GM19324 (cell line): Measurements from ENCODE around the gene SUSD4.
"Not testable (repeated sequence)": the region's sequence is repeated elsewhere in the genome, so short reads cannot be mapped to it uniquely, and the experiment has no call there.

Experiments used
- ATAC-seq: cut with Tn5 transposase; IDR thresholded peaks from one replicate; pipeline ENCODE4 v1.9.1; 2021; ENCODE audit warnings: mild to moderate bottlenecking, moderate library complexity; ENCODE audit not compliant: unreplicated experiment, low FRiP score

The SUSD4 gene

DNA sequence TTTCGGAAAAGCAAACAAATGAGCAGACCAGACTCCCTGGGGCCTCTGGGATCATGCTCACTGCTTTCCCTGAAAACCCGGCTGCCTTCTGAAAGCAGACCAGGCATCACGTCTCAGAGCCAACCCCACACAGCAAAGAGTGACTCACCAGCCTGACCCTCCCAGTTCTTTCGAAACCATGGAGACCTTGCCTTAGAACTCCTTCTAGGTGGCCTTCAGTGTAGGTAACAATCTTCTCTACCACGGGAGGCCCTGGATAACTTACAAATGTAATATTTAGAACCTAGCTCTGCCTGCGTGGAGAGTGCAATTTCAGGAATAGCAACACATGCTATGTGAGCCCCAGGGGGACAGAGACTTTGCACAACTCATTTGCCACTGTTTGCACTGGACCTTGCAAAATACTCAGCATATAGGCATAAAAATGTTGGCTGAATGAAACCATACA lies 105.2 kb downstream of the SUSD4 start:
- no peak for ATAC-seq

DNA sequence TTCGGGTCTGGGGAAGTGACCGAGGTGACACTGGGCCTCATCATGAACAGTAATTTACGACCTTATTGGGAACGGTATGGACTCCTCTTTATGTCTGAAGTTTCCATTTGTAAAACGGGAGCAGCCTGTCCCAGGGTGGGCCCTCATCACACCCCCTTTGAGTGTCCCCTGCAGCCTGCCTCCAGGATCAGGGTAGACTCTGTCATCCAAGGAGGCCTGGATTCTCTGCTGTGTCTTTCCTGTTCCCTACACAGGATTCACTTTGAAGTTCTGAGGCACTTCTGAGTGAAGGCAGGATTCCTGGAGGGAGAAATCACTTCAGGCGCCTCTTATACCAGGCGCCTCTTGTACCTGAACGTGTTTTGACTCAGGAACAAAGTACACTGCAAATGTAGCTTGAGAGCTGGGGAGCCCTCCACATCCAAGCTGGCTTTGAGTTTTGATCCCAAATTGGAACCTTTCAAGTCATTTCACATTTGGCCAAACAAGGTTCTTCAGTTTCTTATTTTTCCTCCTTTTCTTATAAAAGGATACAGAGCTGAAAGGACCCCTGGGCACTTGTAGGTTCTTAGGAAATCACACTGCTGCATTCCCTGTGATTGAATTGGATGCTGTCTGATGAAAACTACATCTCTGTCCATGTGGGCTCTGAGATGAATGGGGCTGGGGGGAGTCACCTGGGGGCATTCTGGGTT lies 106.0 kb downstream of the SUSD4 start:
- no peak for ATAC-seq

DNA sequence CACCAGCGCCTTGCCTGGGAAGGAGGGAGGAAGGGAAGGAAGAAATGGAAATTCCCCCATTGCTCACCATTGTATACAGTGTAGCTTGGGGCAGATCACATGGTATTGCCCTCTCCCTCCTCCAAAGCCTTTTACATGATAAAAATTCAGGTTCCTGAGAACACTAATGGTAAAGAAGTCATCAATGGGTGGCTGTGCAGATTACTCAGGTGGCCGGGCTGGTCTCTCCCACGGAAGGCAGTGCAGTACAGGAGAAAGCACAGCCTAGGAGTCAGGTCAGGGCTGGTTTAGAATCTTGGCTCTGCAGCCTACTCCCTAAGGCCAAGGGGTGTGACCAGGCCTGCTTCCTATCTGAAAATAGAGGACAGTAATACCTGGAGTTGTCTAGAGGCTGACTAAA lies 107.9 kb downstream of the SUSD4 start:
- no peak for ATAC-seq

DNA sequence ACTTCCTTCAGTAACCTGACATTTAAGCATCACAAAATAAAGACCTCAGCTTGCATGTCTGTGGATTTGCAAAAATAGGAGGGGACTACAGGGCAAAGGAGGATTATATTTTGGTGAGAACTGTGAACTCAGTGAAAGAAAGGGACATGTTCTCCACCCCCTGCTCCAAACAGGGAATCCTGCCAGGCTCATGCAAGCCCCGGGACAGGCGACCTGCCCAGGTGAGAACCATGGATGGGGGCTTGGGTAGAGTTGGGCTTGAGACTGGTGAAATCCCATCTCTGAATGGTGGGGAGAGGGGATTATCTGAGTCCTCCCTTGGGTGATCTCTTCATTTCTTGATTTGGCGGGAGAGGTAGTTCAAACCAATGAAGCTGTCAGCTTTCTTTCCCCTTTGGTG lies 110.1 kb downstream of the SUSD4 start:
- no peak for ATAC-seq

DNA sequence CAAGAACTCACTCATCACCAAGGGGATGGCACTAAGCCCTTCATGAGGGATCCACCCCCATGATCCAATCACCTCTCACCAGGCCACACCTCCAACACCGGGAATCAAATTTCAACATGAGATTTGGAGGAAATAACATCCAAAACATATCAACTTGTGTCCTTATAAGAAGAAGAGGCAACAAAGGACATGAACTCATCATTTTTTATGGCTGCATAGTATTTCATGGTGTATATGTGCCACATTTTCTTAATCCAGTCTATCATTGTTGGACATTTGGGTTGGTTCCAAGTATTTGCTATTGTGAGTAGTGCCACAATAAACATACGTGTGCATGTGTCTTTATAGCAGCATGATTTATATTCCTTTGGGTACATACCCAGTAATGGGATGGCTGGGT lies 112.6 kb downstream of the SUSD4 start:
- not testable (repeated sequence) for ATAC-seq

DNA sequence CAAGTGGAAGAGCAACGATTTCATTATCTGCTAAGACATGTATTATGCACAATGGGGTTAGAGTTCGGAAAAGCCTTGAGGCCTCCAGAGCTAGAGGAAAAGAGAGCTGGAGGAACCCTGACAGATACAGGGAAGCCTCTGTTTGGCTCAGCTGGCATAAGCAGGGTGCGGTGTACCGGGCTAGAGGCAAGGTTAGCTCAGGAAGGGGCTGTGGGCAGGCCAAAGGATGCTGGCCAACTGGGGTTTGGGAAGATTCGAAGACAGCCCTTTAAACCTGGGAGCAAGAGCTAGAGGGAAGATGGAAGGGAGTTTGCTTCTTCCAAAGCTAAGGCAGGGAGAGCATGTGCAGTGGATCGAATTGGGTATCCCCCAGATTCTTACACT lies 113.4 kb downstream of the SUSD4 start:
- no peak for ATAC-seq

DNA sequence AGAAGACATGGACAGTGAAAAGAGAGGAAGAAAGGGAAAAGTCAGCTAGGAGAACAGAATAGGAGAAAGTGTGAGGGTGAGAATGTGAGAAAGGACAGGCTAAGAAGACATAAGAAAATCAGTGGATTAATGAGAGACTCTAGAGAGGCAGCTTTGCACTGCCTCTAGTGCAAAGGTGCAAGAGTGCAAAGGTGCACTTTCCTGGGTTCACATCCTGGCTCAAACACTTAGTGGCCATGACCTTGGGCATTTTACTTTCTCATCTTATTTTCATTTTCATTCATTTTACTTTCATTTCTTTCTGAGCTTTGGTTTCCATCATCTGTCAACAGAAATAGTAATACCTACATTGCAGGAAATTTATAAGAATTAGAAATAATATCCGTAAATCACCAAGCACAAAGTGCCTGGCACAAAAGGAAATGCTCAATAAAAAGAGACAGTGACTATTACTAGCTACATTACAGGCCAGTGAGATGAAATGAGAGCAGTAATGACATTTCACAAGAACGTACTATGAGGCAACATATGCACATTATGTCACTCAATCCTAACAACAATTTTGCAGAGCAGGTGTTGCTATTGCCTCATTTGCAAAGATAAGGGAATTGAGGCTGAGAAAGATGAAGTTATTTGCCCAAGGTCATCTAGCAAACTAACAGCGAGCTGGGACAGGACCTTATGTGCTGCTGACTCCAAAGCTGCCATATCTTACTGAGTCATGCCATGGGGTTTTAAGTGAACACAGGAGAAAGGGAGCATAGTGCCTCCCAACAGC lies 113.9 kb downstream of the SUSD4 start:
- ATAC-seq, result no peak

DNA sequence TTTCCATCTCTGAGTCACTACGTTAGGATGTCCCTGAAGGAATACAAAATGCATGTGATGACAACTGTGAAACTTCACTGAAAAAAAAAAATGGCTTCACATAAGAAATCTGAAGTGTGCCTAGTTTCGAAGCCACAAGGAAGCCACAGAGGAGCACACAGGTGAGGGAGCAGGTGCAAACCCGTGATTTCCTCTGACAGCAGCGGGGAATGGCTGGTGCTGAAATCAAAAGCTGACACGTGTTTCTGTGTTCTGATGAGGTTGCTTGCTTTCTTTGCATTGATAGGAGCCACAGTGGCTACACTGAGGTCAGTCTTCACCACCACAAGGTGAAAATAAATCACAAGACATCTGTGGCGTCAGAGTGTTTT lies 115.2 kb downstream of the SUSD4 start:
- no peak for ATAC-seq

DNA sequence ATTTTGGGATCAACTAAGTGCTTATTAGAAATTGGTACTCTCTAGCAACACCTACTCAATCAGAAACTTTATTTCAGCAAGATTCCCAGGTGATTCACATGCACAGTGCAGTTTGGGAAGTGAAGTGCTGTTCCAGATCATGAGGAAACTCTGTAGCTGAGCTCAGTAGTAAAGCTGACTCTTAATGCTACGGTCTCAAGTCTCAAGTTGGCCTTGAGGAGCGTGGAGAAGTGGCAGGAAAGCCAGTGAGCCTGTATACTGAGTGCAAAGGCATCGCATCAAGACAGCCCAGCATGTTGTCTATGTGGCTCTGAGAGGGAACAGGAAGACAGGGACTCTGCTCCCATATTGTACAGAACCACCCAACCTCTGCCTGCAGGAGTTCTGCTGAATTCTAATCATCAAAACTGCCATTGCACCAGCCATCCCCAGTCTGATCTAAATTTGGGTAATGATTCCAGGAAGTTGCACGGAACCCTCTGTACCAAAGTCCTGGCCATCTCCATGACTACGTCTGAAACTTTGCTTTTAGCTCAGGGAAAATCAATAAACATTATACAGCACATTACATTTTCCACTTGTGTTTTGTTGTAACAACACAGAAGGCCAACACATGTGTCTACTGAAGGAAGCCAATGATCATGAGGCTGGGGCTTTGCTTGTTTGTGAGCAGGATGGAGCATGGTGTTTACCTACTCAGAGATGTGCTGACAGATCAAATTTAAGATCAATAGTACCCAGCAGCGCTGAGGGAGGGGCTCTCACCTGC lies 115.8 kb downstream of the SUSD4 start:
- no peak for ATAC-seq

DNA sequence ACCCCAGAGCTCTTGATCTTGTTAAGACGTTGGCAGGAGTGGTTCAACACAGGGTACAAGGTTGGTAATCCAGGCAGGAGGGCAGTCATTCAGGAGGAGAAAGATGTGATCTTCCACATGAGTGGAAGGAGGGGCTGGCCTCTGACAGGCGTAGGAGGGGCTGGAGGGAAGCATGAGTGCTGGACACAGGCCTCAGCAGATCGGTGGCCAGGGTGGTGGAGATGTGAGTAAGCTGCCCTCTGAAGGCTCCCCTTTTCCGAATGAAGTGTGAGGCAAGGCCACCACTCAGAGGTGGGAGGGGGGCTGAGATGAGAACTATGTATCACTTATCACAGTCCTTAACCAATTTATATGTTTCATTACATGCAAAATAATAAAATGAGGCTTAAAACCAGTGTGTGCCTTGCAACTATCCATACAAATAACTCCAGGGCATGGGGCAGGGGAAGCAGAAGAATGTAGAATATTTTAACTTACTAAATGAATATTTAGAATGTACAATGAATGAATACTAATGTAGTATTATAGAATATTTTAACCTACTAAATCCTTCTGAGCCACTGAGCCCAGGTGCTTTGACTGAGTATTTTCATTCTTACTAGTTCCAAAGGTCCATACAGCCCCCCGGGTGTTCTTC lies 117.4 kb downstream of the SUSD4 start:
- no peak for ATAC-seq

DNA sequence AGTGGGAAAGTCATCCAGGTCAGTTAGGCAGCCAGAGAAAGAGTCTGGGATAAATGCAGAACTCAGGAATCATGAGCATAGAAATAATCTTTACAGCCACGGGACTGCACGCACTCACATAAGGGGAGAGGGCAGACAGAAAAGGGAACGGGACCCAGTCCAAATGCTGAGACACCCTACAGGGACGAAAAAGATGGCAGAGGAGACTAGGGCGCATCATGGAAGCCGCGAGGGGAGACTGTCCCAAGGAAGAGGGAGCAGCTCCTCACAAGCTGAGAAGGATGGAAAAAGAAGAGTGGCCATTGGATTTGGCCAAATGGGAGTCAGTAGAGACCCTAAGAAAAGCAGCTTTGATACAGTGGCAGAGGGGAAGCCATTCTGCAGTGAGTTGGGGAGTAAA lies 118.0 kb downstream of the SUSD4 start:
- no peak for ATAC-seq

DNA sequence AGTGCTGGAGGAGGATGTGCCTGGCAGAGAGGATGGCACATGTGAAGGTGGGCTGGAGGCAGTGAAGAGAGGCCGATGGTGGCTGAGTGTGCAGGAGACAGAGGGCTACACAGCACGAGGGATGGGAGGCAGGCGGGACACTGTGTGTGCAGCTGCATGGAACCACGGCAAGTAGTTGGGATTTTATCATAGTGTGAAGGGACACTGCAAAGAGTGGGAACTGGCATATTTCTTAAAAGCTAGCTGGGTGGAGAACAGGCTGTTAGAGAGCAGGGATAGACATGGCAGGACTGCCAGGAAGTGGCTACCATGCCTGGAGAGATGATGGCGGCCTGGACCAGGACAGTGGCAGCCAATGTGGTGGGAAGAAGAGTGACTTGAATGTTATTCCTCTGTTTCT lies 118.6 kb downstream of the SUSD4 start:
- no peak for ATAC-seq

DNA sequence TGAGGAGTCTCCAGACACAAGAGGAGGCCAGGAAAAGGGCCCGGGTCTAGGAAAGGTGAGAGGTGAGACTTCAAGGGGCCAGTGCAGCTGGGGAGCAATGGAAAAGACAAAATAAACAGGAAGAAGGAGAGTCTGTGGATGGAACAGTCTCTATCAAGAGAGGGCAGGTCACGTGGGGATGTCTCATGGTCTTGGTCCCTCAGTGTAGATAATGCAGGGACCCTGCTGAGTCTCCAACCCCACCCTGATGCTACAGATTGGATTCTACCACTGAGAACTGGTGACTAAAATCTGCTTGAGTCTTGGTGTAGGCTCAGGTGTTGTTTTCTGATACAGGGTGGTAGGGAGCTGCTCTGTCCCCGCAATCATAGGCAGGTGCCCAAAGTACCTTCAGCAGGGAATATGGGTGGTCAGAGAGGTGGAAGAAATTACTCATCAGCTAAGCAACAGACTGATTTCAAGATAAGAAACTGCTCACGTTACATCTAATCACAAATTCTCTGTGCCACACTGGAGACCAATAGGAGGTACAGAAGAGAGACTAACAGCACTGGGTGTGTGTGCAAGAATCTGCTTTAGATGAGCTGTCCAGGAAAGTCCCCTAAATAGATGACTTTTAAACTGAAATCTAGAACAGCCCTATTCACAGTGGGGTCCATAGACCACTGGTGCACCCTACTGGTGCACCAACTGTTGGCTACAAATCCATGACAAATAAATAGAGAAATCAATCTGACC lies 119.4 kb downstream of the SUSD4 start:
- no peak for ATAC-seq

DNA sequence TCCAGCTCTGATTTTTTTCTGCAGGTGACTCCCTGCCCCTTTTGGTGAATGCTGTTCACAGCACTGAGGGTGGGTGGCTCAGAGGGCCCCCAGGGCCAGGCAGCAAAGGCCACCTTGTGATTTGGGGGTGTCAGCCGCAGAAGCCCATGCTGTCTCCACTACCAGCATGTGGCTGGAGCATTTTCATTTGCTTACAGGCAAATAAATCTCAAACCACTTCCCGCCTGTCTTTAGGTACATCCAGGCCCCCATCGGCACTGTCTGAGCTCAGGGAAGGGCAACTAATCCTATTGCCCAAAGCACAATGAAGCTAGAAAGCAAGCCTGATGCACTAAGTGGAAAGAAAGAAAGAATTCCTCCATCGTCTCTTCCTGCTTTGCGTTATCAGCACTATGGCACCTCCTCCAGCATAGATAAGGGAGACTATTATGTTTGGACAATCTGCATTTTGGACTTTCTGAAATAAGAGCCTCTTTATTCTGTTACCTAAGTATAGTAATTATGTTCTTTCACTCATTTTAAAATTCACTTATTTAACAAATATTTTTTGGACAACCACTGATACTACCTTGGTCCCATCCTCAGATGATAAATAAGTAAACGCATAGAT lies 120.4 kb downstream of the SUSD4 start:
- ATAC-seq, result no peak

DNA sequence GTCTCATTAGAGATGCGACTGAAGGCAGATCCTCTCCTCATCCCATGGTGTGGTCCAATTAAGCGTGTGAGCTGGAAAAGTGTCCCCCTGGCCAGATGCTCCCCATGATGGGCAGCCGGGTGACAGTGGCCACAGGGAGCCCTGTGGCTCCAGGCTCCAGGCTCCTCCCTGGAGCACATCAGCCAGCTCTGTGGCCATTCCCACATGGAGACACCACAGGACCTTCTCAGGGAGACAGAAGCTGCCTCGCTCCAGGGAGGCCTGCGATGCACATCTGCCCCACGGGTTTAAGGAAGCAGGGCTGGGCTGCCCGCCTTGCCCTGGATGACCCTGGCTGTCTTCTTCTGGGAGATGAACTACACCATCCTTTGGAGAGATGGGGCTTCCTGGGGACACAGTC lies 121.0 kb downstream of the SUSD4 start:
- ATAC-seq, result no peak

DNA sequence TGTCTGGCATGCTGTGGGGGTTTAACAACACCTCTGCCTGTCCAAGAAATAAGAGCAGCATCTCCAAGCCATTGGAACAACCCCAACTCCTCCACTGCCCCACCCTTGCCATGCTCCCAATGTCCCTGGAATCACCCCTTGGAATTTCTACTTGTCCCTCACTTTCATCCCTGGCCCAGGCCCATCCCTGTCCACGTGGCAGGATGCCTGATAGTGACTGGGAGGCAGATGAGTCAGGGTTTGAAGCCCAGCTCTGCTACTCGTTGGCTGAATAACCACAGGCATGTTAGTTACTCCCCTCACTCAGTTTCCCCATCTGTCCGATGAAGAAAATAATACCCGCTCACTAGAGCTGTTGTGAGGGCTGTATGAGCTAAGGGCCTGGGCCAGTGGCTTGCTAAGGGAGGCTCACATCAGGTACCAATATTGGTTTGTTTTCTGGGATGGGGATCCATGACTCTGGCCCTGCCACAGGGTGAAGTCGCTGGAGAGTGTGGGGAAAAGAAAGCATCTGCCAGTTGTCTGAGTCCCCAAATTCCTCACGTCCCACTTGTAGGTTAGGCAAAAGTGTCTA lies 121.5 kb downstream of the SUSD4 start:
- no peak for ATAC-seq

DNA sequence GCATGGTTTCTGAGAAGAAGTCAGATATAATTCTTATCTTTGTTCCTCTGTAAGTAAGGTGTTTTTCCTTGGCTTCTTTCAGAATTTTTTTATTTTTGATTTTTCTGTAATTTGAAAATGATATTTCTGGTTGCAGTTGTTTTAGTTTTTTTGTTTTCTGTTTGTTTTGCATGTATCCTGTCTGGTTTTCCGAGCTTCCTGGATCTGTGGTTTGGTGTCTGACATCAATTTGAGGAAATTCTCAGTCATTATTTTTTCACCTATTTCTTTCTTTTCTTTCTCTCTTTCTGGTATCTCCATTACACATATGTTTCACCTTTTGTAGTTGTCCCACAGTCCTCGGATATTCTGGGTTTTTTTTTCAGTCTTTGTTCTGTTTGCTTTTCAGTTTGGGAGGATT lies 123.9 kb downstream of the SUSD4 start:
- ATAC-seq, result no peak

DNA sequence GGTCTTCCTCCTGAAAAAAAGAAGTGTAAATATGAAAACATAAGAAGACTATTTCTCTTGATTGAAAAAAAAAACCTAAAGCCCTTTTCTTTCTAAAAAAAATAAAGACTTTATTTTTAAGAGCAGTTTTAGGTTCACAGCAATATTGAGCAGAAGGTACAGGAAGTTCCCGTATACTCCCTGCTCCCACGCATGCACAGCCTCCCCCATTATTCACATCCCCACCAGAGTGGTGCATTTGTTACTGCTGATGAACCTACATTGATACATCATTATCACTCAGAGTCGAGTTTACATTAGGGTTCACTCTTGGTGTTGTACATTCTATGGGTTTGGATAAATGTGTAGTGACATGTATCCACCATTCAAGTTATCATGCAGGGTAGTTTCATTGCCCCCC lies 128.9 kb downstream of the SUSD4 start:
- no peak for ATAC-seq

DNA sequence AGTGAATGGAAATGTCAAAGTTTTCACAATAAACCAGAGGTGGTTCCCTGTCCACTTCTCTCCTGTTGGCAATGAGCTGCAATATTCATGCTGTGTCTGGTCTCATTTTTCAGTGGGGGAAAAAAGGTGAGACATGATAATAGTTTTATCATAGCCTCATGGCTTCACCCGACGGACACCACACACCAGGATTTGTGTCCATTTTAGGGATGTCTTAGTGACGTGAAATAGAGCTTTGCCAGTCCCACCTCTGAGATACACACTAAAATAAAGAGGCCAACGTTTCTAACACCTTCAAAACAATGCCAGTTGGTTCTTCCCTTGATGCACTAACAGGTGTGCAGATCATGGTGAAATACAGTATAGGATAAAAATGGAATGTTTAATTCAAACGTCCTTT lies 129.4 kb downstream of the SUSD4 start:
- ATAC-seq, result no peak

DNA sequence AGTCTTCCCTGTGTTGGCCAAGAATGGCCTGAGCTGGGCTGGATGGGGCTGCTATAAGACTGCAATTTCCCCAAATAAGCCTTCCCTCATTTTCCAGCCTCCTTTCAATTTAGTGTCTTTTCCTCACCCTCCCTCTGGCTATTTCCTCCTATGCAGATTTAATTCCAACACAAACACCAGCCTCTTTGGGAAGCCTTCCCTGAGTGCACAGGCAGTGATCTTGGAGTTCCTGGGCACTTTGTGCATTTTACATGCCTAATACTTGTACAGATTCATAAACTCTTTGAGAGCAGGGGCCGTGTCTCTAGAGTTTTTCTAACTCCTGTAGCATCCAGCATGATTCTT lies 129.8 kb downstream of the SUSD4 start:
- no peak for ATAC-seq
